Ectodermal cell (in vitro differentiated cells): ENCODE measurements around the gene MID1.

Experiments used
- H3K27ac ChIP-seq: 2 replicates; pipeline ENCODE4 v1.7.0; 2013; ENCODE audit warnings: mild to moderate bottlenecking, low read depth, low read length; ENCODE audit not compliant: insufficient read depth, poor library complexity, severe bottlenecking
- H3K27me3 ChIP-seq: 2 replicates; pipeline ENCODE4 v1.7.0; 2013; ENCODE audit warnings: mild to moderate bottlenecking, low read length; ENCODE audit not compliant: insufficient read depth, control insufficient read depth, poor library complexity, severe bottlenecking
- H3K36me3 ChIP-seq: one replicate; pipeline ENCODE4 v1.7.0; 2013; ENCODE audit warnings: low read length; ENCODE audit not compliant: control insufficient read depth, insufficient read depth
- H3K4me1 ChIP-seq: one replicate; pipeline ENCODE4 v1.7.0; 2013; ENCODE audit warnings: low read length; ENCODE audit not compliant: control insufficient read depth, insufficient read depth
- H3K4me3 ChIP-seq: 2 replicates; pipeline ENCODE4 v1.7.0; 2013; ENCODE audit warnings: low read depth, low read length, control low read depth; ENCODE audit not compliant: insufficient read depth
- H3K9me3 ChIP-seq: 2 replicates; pipeline ENCODE4 v1.7.0; 2013; ENCODE audit warnings: mild to moderate bottlenecking, low read length, moderate library complexity; ENCODE audit not compliant: control insufficient read depth
- WGBS, 2 experiments: methylation state at CpG; one replicate each; pipeline ENCODE4 v1.1.7; 2013; ENCODE audit warnings: missing lambda C conversion rate in 2 of 2; 5-methylcytosine and 5-hydroxymethylcytosine counted together

Gene MID1

DNA sequence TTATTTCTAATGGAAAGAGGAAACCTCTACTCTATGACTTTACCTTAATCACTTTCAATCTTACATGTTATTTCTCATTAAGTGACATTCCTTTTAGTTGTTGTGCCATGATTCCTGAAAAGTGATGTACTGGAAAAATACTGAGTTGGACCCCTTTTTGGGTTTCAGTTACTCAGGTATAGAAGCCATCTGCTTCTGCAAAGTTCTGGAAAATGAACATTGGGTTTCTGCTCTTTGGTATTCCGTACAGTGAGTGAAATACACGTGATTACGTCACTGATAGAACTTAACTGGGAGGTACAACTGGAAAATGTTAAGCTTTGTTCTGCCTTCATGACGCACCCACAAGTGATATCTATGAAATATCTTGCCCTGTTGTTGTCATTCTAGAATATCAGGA, 114.7 kb downstream of the MID1 start:
- H3K4me3 ChIP-seq, result no peak overlapping the region
- H3K36me3 ChIP-seq, result no peaks in the 10 kb centered on the region
- no peak overlapping the region for H3K27ac ChIP-seq
- 97 to 99% methylated on average over 4 of the region's 4 CpGs for WGBS, 2 experiments
- H3K9me3 ChIP-seq, result no peaks in the 10 kb centered on the region
- H3K4me1 ChIP-seq, result peaks cover 5% of the 10 kb centered on the region
- no peaks in the 10 kb centered on the region for H3K27me3 ChIP-seq

GRCh38 chrX:10502961-10503360, 117.4 kb downstream of the MID1 start:
- Histone ChIP-seq H3K27ac (no peak overlapping the region), H3K27me3 (no peaks in the 10 kb centered on the region), H3K4me3 (no peak overlapping the region), H3K36me3 (no peaks in the 10 kb centered on the region), H3K9me3 (no peaks in the 10 kb centered on the region), H3K4me1 (no peaks in the 10 kb centered on the region)
- WGBS, 2 experiments, result 92 to 100% methylated on average over 1 of the region's 2 CpGs

- H3K4me3 ChIP-seq, result no peak overlapping the region
- no peaks in the 10 kb centered on the region for H3K27me3 ChIP-seq
- no peaks in the 10 kb centered on the region for H3K36me3 ChIP-seq
- 97 to 100% methylated on average over 3 to 6 of the region's 6 CpGs for WGBS, 2 experiments
- no peak overlapping the region for H3K27ac ChIP-seq
- no peaks in the 10 kb centered on the region for H3K4me1 ChIP-seq
- H3K9me3 ChIP-seq, result no peaks in the 10 kb centered on the region
Measured at GRCh38 chrX:10501611-10502010, 118.8 kb downstream of the MID1 start.

GRCh38 chrX:10496345-10496965, 123.9 kb downstream of the MID1 start:
- H3K4me1 ChIP-seq, result no peaks in the 10 kb centered on the region
- H3K4me3 ChIP-seq, result no peak overlapping the region
- H3K27ac ChIP-seq, result no peak overlapping the region
- H3K9me3 ChIP-seq, result no peaks in the 10 kb centered on the region
- no peaks in the 10 kb centered on the region for H3K27me3 ChIP-seq
- no peaks in the 10 kb centered on the region for H3K36me3 ChIP-seq

DNA sequence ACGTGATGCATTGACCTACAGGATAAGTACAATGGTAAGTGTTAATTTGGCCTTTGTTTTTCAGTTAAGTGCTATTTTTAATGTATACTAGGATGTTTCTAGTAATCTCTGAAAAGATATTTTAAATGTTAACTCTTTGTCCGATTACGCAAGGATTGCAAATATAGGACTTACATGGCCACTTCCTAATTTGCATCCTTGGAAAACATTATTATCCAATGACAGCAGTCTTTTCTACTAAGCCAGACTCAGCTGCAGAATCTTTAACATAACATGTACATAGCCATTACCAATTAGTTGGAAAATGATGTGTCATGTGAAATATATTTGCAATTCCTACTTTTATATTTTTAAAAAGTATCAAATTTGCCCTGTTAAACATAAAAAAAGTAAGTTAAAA, 124.7 kb downstream of the MID1 start:
- WGBS, 2 experiments, result 94 to 96% methylated on average over 3 of the region's 3 CpGs
- H3K36me3 ChIP-seq, result no peaks in the 10 kb centered on the region

GRCh38 chrX:10492250-10492649, 128.1 kb downstream of the MID1 start:
- Histone ChIP-seq H3K9me3 (no peaks in the 10 kb centered on the region), H3K27me3 (no peaks in the 10 kb centered on the region), H3K36me3 (no peaks in the 10 kb centered on the region), H3K27ac (no peak overlapping the region), H3K4me1 (no peaks in the 10 kb centered on the region), H3K4me3 (no peak overlapping the region)

More for the DNA sequence above, 124.7 kb downstream of the MID1 start:
- Histone ChIP-seq H3K27ac (no peak overlapping the region), H3K4me1 (no peaks in the 10 kb centered on the region), H3K4me3 (no peak overlapping the region), H3K27me3 (no peaks in the 10 kb centered on the region), H3K9me3 (no peaks in the 10 kb centered on the region)

DNA sequence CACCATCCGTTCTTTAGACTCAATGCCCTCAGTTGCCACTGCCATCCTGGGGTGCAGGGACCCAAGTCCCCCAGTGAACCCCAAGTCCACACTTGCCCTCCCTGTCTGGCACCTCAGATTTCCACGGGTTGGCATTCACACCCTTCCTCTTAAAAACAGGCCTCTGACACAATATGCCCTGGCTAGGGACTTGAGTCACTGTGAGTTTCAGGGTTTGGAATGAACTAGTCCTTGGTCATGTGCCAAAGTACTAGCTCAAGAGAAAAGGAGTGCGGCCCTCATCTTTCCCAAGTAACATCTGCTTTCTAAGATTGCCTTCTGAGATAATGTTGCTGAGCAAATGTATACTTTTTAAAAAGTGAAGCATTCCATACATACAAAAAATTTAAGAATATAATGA, 134.0 kb downstream of the MID1 start:
- H3K27ac ChIP-seq, result no peak overlapping the region
- H3K27me3 ChIP-seq, result no peaks in the 10 kb centered on the region
- H3K36me3 ChIP-seq, result no peaks in the 10 kb centered on the region
- no peak overlapping the region for H3K4me3 ChIP-seq
- H3K4me1 ChIP-seq, result no peaks in the 10 kb centered on the region
- 95 to 100% methylated on average over 1 to 3 of the region's 3 CpGs for WGBS, 2 experiments
- H3K9me3 ChIP-seq, result no peaks in the 10 kb centered on the region

GRCh38 chrX:10485326-10485725, 135.1 kb downstream of the MID1 start:
- H3K4me1 ChIP-seq, result no peaks in the 10 kb centered on the region
- no peaks in the 10 kb centered on the region for H3K36me3 ChIP-seq
- no peaks in the 10 kb centered on the region for H3K27me3 ChIP-seq
- WGBS, 2 experiments, result no CpG with 5 or more reads among the region's 3 CpGs
- H3K27ac ChIP-seq, result no peak overlapping the region
- H3K9me3 ChIP-seq, result no peaks in the 10 kb centered on the region
- H3K4me3 ChIP-seq, result no peak overlapping the region

- no peak overlapping the region for H3K4me3 ChIP-seq
- H3K27me3 ChIP-seq, result no peaks in the 10 kb centered on the region
- WGBS, 2 experiments, result 81 to 93% methylated on average over 7 of the region's 7 CpGs
- no peaks in the 10 kb centered on the region for H3K9me3 ChIP-seq
- no peaks in the 10 kb centered on the region for H3K36me3 ChIP-seq
- H3K27ac ChIP-seq, result no peak overlapping the region
- H3K4me1 ChIP-seq, result no peaks in the 10 kb centered on the region
Measured at GRCh38 chrX:10484683-10485247, 135.6 kb downstream of the MID1 start.

DNA sequence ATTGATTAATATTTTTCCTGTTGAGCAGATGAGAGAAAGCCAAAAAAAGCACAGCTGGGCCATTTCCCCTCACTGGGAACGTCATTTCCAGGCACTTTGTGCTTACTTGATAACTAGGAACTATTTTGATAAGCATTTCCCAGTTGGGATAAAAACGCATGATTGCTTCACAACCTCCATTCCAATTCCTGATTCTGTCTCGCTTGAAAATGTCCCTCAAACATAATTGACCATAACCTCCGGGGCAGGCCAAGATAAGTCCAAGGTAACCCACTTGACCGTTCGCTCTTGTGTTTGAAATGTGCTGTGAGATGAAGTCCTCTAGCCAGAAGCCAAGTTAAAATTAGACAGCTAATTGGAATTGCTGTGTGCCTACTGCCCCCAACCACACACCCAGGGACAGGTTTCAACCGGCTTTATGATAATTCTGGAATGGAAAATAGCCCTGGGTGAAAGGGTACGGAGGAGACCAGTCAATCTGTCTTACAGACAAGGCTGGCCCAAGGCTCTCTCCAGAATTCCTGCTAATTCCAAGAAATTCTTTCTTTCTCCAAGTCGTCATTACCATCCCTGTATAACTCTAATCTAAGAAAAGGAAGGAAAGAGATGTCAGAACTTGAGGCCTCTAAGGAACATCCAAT, 137.1 kb downstream of the MID1 start:
- no peaks in the 10 kb centered on the region for H3K9me3 ChIP-seq
- 99 to 100% methylated on average over 5 to 8 of the region's 9 CpGs for WGBS, 2 experiments
- no peaks in the 10 kb centered on the region for H3K27me3 ChIP-seq
- H3K4me3 ChIP-seq, result no peak overlapping the region
- H3K4me1 ChIP-seq, result no peaks in the 10 kb centered on the region
- H3K36me3 ChIP-seq, result no peaks in the 10 kb centered on the region
- no peak overlapping the region for H3K27ac ChIP-seq
